ENCODE data around the gene HTT. TPM values are rescaled to one million over a fixed set of nuclear protein-coding genes. Genes with fewer than 3 reads are reported as not detected.
A peak's percentile ranks its signal among the peaks of the same experiment; 100 is the strongest.

Gene HTT
- total and polyA plus RNA-seq, 3 experiments from 2014 or later = 5.1 to 58.6 (median 54.7) TPM

DNA sequence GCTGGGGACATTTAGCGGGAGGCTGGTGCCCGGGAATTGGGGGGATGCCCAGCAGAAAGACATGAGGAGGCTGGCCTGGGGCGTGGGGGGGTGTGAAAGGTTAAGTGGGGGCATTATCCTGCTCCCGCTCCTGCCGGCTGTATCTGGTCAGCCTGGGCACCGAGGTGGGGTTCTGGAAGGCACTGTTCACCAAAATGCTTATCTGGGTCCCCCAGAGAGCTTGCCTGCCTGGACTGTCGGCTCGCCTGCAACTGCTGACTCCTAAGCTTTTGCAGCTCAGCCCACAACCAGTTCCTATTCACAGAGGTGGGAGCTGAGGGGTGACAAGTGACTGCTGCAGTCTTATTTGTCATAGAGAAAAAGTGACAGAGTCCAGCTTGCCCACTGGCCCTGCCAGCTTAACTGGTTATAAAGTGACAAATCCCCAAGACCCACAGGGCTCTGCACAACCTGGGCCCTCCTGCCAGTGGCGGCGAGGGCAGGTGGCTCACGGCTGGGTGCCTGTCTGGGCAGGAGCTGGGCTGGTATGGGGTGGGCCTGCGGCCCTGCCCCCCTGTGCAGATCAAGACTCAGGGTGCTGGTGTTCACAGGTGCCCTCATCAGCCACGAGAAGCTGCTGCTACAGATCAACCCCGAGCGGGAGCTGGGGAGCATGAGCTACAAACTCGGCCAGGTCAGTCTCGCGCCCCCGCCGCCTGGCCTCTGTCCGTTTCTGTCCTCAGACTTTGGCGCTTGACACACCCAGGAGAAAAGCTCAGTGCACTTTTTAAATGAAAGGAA is 150.8 kb downstream of the HTT start:
- peaks cover 56% of the 10 kb centered on the region for H3K36me3 ChIP-seq (ENCODE audit: insufficient read depth, low read length)
- H3K36me3 Mint-ChIP-seq = peaks cover 10 to 90% (median 36%) of the 10 kb centered on the region in 3 donors
- DNase-seq = peak in 1 of 5 donors; percentile 30
- H3K27me3 Mint-ChIP-seq = peaks cover 0 to 3% of the 10 kb centered on the region in 2 donors
- H3K27me3 ChIP-seq (ENCODE audit: insufficient read depth, low read length, poor library complexity, severe bottlenecking) = no peaks in the 10 kb centered on the region
- no peaks in the 10 kb centered on the region for H3K9me3 Mint-ChIP-seq
- H3K4me1 Mint-ChIP-seq = peaks cover 4 to 9% (median 7%) of the 10 kb centered on the region in 3 donors
- no peak overlapping the region for H3K4me3 Mint-ChIP-seq
- H3K4me3 ChIP-seq (ENCODE audit: low read length) = no peak overlapping the region
- H3K4me1 ChIP-seq (ENCODE audit: insufficient read depth, low read length) = no peaks in the 10 kb centered on the region
- no peak overlapping the region for H3K27ac ChIP-seq (ENCODE audit: low read depth, low read length)
- ChIA-PET POLR2A (interaction anchor here (0.6 kb wide), 1 partner anchor 23 kb away, joined by 3 read pairs; no protein-coding TSS in a partner anchor), CTCF (interaction anchor here (0.8 to 1.3 kb wide), 4 partner anchors 11 to 32 kb away, joined by 3 read pairs; no protein-coding TSS in a partner anchor)
- H3K27ac Mint-ChIP-seq = peak overlapping the region in 1 of 8 donors; percentile 50
- H3K9me3 ChIP-seq (ENCODE audit: low read length) = no peaks in the 10 kb centered on the region

- H3K9me3 ChIP-seq (ENCODE audit: low read length) = no peaks in the 10 kb centered on the region
- no peaks in the 10 kb centered on the region for H3K9me3 Mint-ChIP-seq
- peaks cover 4 to 6% (median 6%) of the 10 kb centered on the region in 3 donors for H3K4me1 Mint-ChIP-seq
- H3K36me3 ChIP-seq (ENCODE audit: insufficient read depth, low read length) = peaks cover 58% of the 10 kb centered on the region
- CTCF ChIA-PET = interaction anchor here (1.0 kb wide), 1 partner anchor 12 kb away, joined by 3 read pairs; no protein-coding TSS in a partner anchor
- no peak overlapping the region for H3K27ac ChIP-seq (ENCODE audit: low read depth, low read length)
- DNase-seq = peak in 1 of 5 donors; percentile 29
- no peak overlapping the region for H3K4me3 ChIP-seq (ENCODE audit: low read length)
- H3K36me3 Mint-ChIP-seq = peaks cover 10 to 90% (median 35%) of the 10 kb centered on the region in 3 donors
- H3K27me3 Mint-ChIP-seq = peaks cover 0 to 3% of the 10 kb centered on the region in 2 donors
- no peaks in the 10 kb centered on the region for H3K27me3 ChIP-seq (ENCODE audit: insufficient read depth, low read length, poor library complexity, severe bottlenecking)
- H3K27ac Mint-ChIP-seq = peak overlapping the region in 1 of 8 donors; percentile 9
- no peaks in the 10 kb centered on the region for H3K4me1 ChIP-seq (ENCODE audit: insufficient read depth, low read length)
- POLR2A ChIA-PET = interaction anchor here (0.6 kb wide), 1 partner anchor 24 kb away, joined by 3 read pairs; no protein-coding TSS in a partner anchor
- no peak overlapping the region for H3K4me3 Mint-ChIP-seq
These were observed 151.5 kb downstream of the HTT start for GRCh38 chr4:3225936-3226335.

- peak in 1 of 5 donors; percentile 10 for DNase-seq
- ChIA-PET POLR2A (no interaction called here), CTCF (interaction anchor here (1.0 kb wide), 1 partner anchor 12 kb away, joined by 3 read pairs; no protein-coding TSS in a partner anchor)
- Histone ChIP-seq H3K27ac (ENCODE audit: low read depth, low read length) (no peak overlapping the region), H3K4me3 (ENCODE audit: low read length) (no peak overlapping the region), H3K4me1 (ENCODE audit: insufficient read depth, low read length) (no peaks in the 10 kb centered on the region), H3K27me3 (ENCODE audit: insufficient read depth, low read length, poor library complexity, severe bottlenecking) (no peaks in the 10 kb centered on the region), H3K9me3 (ENCODE audit: low read length) (no peaks in the 10 kb centered on the region), H3K36me3 (ENCODE audit: insufficient read depth, low read length) (peaks cover 58% of the 10 kb centered on the region)
- Mint-ChIP-seq H3K4me3 (no peak overlapping the region), H3K36me3 (peaks cover 11 to 90% (median 32%) of the 10 kb centered on the region in 3 donors), H3K9me3 (no peaks in the 10 kb centered on the region), H3K27ac (peak overlapping the region in 3 of 8 donors; percentile 9 to 81 (median 60)), H3K27me3 (peaks cover 0 to 3% of the 10 kb centered on the region in 2 donors), H3K4me1 (peaks cover 0 to 1% (median under 1%) of the 10 kb centered on the region in 3 donors)
These were observed 152.0 kb downstream of the HTT start for GRCh38 chr4:3226467-3226866.

DNA sequence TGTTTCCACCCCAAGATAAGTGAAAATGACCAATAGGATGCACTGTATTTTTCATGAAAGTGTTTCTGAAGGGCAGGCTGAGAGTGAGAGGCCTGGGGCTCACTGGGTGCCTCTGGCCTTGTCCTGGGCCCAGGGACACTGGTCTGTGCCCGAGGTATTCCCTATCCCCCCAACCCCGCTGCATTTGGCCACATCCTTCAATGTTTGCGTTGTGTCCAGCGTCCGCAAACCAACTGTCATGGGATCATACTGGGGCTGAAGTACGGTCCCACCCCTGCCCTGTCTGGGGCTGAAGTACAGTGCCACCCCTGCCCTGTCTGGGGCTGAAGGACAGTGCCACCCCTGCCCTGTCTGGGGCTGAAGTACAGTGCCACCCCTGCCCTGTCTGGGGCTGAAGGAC is 152.5 kb downstream of the HTT start:
- Mint-ChIP-seq H3K4me3 (no peak overlapping the region), H3K27ac (peak overlapping the region in 2 of 8 donors; percentile 60 to 81), H3K9me3 (no peaks in the 10 kb centered on the region), H3K4me1 (no peaks in the 10 kb centered on the region), H3K27me3 (peaks cover 0 to 3% of the 10 kb centered on the region in 2 donors), H3K36me3 (peaks cover 15 to 90% (median 31%) of the 10 kb centered on the region in 3 donors)
- Histone ChIP-seq H3K4me3 (ENCODE audit: low read length) (no peak overlapping the region), H3K27me3 (ENCODE audit: insufficient read depth, low read length, poor library complexity, severe bottlenecking) (no peaks in the 10 kb centered on the region), H3K4me1 (ENCODE audit: insufficient read depth, low read length) (no peaks in the 10 kb centered on the region), H3K27ac (ENCODE audit: low read depth, low read length) (no peak overlapping the region), H3K9me3 (ENCODE audit: low read length) (no peaks in the 10 kb centered on the region), H3K36me3 (ENCODE audit: insufficient read depth, low read length) (peaks cover 58% of the 10 kb centered on the region)
- ChIA-PET POLR2A (no interaction called here), CTCF (no interaction called here)
- peak in 1 of 5 donors; percentile 33 for DNase-seq

- Histone ChIP-seq H3K9me3 (ENCODE audit: low read length) (no peaks in the 10 kb centered on the region), H3K4me3 (ENCODE audit: low read length) (no peak overlapping the region), H3K36me3 (ENCODE audit: insufficient read depth, low read length) (peaks cover 58% of the 10 kb centered on the region), H3K27me3 (ENCODE audit: insufficient read depth, low read length, poor library complexity, severe bottlenecking) (no peaks in the 10 kb centered on the region), H3K27ac (ENCODE audit: low read depth, low read length) (no peak overlapping the region), H3K4me1 (ENCODE audit: insufficient read depth, low read length) (no peaks in the 10 kb centered on the region)
- ChIA-PET POLR2A (no interaction called here), CTCF (no interaction called here)
- Mint-ChIP-seq H3K36me3 (peaks cover 15 to 90% (median 26%) of the 10 kb centered on the region in 3 donors), H3K9me3 (no peaks in the 10 kb centered on the region), H3K4me1 (no peaks in the 10 kb centered on the region), H3K27ac (no peak overlapping the region), H3K27me3 (peaks cover 0 to 3% of the 10 kb centered on the region in 2 donors), H3K4me3 (no peak overlapping the region)
- DNase-seq = peak in 1 of 5 donors; percentile 21
These were observed 153.6 kb downstream of the HTT start for GRCh38 chr4:3227878-3228675.

DNA sequence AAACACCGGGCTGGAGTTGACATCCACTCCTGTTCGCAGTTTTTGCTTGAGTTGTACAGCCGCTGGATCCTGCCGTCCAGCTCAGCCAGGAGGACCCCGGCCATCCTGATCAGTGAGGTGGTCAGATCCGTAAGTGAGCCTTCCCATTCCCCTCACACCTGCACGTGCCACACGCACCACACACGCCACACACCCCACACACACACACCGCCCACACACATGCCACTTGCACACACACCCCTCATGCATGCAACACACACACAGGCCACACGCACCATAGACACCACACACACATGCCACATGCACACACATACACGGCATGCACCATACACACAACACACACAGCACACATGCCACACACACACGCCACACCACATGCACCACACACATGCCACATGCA is 154.4 kb downstream of the HTT start:
- ChIA-PET CTCF (no interaction called here), POLR2A (no interaction called here)
- Mint-ChIP-seq H3K27ac (peak overlapping the region in 3 of 8 donors; percentile 37 to 78 (median 74)), H3K4me3 (no peak overlapping the region), H3K36me3 (peaks cover 15 to 90% (median 29%) of the 10 kb centered on the region in 3 donors), H3K4me1 (no peaks in the 10 kb centered on the region), H3K27me3 (peaks cover 0 to 3% of the 10 kb centered on the region in 2 donors), H3K9me3 (no peaks in the 10 kb centered on the region)
- peak in 1 of 5 donors; percentile 21 for DNase-seq
- H3K27ac ChIP-seq (ENCODE audit: low read depth, low read length) = no peak overlapping the region
- peaks cover 50% of the 10 kb centered on the region for H3K36me3 ChIP-seq (ENCODE audit: insufficient read depth, low read length)
- no peak overlapping the region for H3K4me3 ChIP-seq (ENCODE audit: low read length)
- no peaks in the 10 kb centered on the region for H3K4me1 ChIP-seq (ENCODE audit: insufficient read depth, low read length)
- no peaks in the 10 kb centered on the region for H3K9me3 ChIP-seq (ENCODE audit: low read length)
- no peaks in the 10 kb centered on the region for H3K27me3 ChIP-seq (ENCODE audit: insufficient read depth, low read length, poor library complexity, severe bottlenecking)

- Histone ChIP-seq H3K36me3 (ENCODE audit: insufficient read depth, low read length) (peaks cover 46% of the 10 kb centered on the region), H3K4me3 (ENCODE audit: low read length) (no peak overlapping the region), H3K27ac (ENCODE audit: low read depth, low read length) (no peak overlapping the region), H3K9me3 (ENCODE audit: low read length) (no peaks in the 10 kb centered on the region), H3K27me3 (ENCODE audit: insufficient read depth, low read length, poor library complexity, severe bottlenecking) (no peaks in the 10 kb centered on the region), H3K4me1 (ENCODE audit: insufficient read depth, low read length) (no peaks in the 10 kb centered on the region)
- no peak for DNase-seq
- H3K27ac Mint-ChIP-seq = peak overlapping the region in 4 of 8 donors; percentile 37 to 78 (median 52)
- ChIA-PET CTCF (no interaction called here), POLR2A (no interaction called here)
- H3K4me3 Mint-ChIP-seq = no peak overlapping the region
- peaks cover 15 to 90% (median 28%) of the 10 kb centered on the region in 3 donors for H3K36me3 Mint-ChIP-seq
- H3K27me3 Mint-ChIP-seq = peaks cover 0 to 3% of the 10 kb centered on the region in 2 donors
- H3K4me1 Mint-ChIP-seq = no peaks in the 10 kb centered on the region
- H3K9me3 Mint-ChIP-seq = no peaks in the 10 kb centered on the region
These were observed 154.8 kb downstream of the HTT start for GRCh38 chr4:3229328-3229727.

Data from CD8-positive, alpha-beta memory T cell (primary cell).